AG09319 (cell line): ENCODE data around the gene USH1C.

ENCODE experiments used
- DNase-seq: peaks from one replicate; pipeline ENCODE4 v3.0.0-alpha.2; 2010; ENCODE audit warnings: low read depth; ENCODE audit errors: extremely low read depth
- CTCF ChIP-seq: IDR thresholded peaks from 2 replicates; pipeline ENCODE4 v1.5.1; 2011; ENCODE audit warnings: low read depth, mild to moderate bottlenecking, inconsistent platforms, low read length, moderate library complexity

The USH1C gene

DNA sequence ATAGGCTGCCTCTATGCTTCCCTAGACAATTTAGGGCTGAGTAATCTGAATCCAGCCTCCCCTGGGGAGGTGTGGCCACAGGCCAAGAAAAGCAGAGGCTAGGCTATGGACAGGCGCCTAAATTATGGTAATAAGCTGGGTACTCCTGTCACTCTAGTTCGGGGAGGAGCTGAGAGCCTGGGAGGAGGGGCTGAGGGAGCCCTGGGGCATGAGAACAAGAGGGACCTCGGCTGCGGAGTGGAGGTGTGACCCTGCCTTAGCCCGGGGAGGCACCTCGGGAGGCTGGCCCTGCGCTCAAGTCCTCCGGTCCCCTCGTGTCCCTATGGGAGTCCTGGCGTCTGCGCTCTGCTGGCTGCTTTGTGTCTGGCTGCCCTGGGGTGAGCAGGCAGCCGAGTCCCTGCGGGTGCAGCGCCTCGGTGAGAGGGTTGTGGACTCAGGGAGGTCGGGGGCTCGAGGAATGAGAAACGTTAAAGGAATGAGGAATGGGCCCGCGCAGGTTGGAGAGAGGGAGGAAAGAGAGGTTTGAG, 2.9 kb upstream of the USH1C start, which contains the start of gene OTOG:
TSS of gene OTOG (plus strand) at position 209 of the 527 bp plus-strand sequence. CDS start at position 323, 114 bp downstream.
- TF ChIP-seq CTCF: no peak
- DNase-seq: no peak

DNA sequence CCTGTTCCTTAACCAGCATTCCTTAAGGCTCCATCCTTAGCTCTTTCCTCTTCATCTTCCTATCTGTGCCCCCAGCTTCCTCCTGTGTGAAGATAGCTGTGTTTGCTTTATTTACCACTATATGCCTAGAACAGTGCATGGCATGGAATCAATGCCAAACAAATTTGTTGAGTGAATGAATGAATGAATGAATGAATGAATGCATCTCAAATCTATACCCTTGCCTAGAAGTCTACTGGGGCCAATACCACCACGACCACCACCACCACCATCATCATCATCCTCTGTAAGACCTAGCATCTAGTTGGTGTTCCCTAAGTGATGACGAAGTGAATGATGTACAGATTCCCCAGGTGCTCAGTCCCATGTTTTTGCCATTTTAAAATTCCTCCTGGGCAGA, 2.0 kb upstream of the USH1C start:
- DNase-seq: no peak
- no peak for TF ChIP-seq CTCF

GRCh38 chr11:17543574-17544180, 539 bp downstream of the USH1C start:
- TF ChIP-seq CTCF: no peak
- DNase-seq: no peak

GRCh38 chr11:17543041-17543440, 1.2 kb downstream of the USH1C start:
- DNase-seq: no peak
- TF ChIP-seq CTCF: no peak

DNA sequence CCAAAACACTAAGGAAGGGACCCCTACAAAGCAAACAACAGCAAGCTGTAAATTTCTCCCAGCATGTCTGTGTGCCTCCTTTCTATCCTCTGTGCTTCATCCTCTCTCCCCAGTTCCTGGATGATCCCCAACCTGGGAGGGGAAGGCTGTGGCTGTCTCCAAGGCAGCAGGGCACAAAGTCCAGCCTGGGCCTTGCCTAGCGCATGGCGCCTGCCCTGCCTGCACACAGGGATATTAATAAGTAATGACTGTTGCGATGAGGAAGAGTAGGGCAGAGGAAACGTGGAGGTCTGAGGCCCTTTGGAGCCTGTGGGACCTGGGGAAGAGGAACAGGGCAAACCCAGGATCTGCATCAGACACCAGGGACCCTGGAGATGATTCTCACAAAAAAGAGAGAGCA, 2.0 kb downstream of the USH1C start:
- TF ChIP-seq CTCF: no peak
- no peak for DNase-seq

- DNase-seq: no peak
- TF ChIP-seq CTCF: no peak
Observed at GRCh38 chr11:17541330-17541885, 2.8 kb downstream of the USH1C start.

DNA sequence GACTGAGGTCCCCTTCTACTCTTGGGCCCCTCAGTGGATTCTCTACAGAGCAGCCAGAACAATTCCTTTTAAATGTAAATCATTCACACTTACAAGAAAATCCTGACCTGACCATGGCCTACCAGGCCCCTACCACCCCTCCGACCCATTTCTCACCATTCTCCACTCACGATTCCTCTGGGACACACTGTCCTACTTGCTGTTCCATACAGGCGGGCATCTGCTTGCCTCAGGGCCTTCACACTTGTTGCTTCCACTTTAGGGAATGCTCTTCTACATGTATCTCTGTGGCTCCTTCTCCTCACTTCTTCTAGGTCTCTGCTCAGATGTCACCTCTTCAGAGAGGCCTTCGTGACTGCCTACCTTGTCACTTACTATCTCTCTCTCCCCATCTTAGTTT, 3.4 kb downstream of the USH1C start:
- TF ChIP-seq CTCF: no peak
- no peak for DNase-seq
